HG03039 (cell line): ENCODE results near the gene CEBPG.

Experiments
- ATAC-seq: cut with Tn5 transposase; IDR thresholded peaks from one replicate; pipeline ENCODE4 v1.9.1; 2021; ENCODE audit warnings: mild to moderate bottlenecking, moderate library complexity; ENCODE audit not compliant: unreplicated experiment

CEBPG gene

GRCh38 chr19:33381101-33381500 is 7.6 kb downstream of the CEBPG start:
- ATAC-seq = no peak

GRCh38 chr19:33382006-33382405 is 8.5 kb downstream of the CEBPG start:
- no peak for ATAC-seq

- ATAC-seq = no peak
Observed at GRCh38 chr19:33382982-33383381, 9.5 kb downstream of the CEBPG start.

- no peak for ATAC-seq
Observed at GRCh38 chr19:33383720-33384292, 10.3 kb downstream of the CEBPG start.

GRCh38 chr19:33384983-33385382 is 11.5 kb downstream of the CEBPG start:
- ATAC-seq = no peak

GRCh38 chr19:33385956-33386355 is 12.4 kb downstream of the CEBPG start:
- no peak for ATAC-seq

- ATAC-seq = no peak
Observed at GRCh38 chr19:33386361-33386858, 12.9 kb downstream of the CEBPG start.

- no peak for ATAC-seq
Observed at GRCh38 chr19:33387351-33388230, 14.1 kb downstream of the CEBPG start.

- ATAC-seq = no peak
Observed at GRCh38 chr19:33388231-33388724, 14.8 kb downstream of the CEBPG start.

- ATAC-seq = no peak
Observed at GRCh38 chr19:33388725-33389420, 15.4 kb downstream of the CEBPG start.

- no peak for ATAC-seq
Observed at GRCh38 chr19:33389421-33390100, 16.1 kb downstream of the CEBPG start.

- no peak for ATAC-seq
Observed at GRCh38 chr19:33390101-33390907, 16.8 kb downstream of the CEBPG start.

GRCh38 chr19:33390908-33391630 is 17.6 kb downstream of the CEBPG start:
- ATAC-seq = no peak

- no peak for ATAC-seq
Observed at GRCh38 chr19:33391631-33392249, 18.2 kb downstream of the CEBPG start.

- ATAC-seq = no peak
Observed at GRCh38 chr19:33392341-33393285, 19.1 kb downstream of the CEBPG start.

- ATAC-seq = no peak
Observed at GRCh38 chr19:33393286-33394005, 19.9 kb downstream of the CEBPG start.

GRCh38 chr19:33394006-33394722 is 20.7 kb downstream of the CEBPG start:
- ATAC-seq = no peak
